ENCODE data around the gene PSMB7. TPM values are rescaled to one million over a fixed set of nuclear protein-coding genes. Genes with fewer than 3 reads are reported as not detected.

Gene PSMB7
- total RNA-seq, 1 donor: 209 TPM

- no peak for DNase-seq (ENCODE audit: low read depth)
- H3K4me3 ChIP-seq (ENCODE audit: low read depth, low read length): no peak overlapping the region
- no peak for TF ChIP-seq CTCF (IDR thresholded peaks at IDR 0.05; ENCODE audit: insufficient read depth, low read length)
These were observed 93.3 kb downstream of the PSMB7 start for GRCh38 chr9:124321935-124322334.

GRCh38 chr9:124321416-124321815 is 93.8 kb downstream of the PSMB7 start:
- no peak for DNase-seq (ENCODE audit: low read depth)
- H3K4me3 ChIP-seq (ENCODE audit: low read depth, low read length): no peak overlapping the region
- no peak for TF ChIP-seq CTCF (IDR thresholded peaks at IDR 0.05; ENCODE audit: insufficient read depth, low read length)

GRCh38 chr9:124320062-124320973 is 94.9 kb downstream of the PSMB7 start:
- DNase-seq (ENCODE audit: low read depth): peak; percentile 74
- TF ChIP-seq CTCF (IDR thresholded peaks at IDR 0.05; ENCODE audit: insufficient read depth, low read length): peak; percentile 96
- no peak overlapping the region for H3K4me3 ChIP-seq (ENCODE audit: low read depth, low read length)

GRCh38 chr9:124315882-124316281 is 99.4 kb downstream of the PSMB7 start:
- no peak for TF ChIP-seq CTCF (IDR thresholded peaks at IDR 0.05; ENCODE audit: insufficient read depth, low read length)
- H3K4me3 ChIP-seq (ENCODE audit: low read depth, low read length): no peak overlapping the region
- DNase-seq (ENCODE audit: low read depth): no peak

- H3K4me3 ChIP-seq (ENCODE audit: low read depth, low read length): no peak overlapping the region
- no peak for TF ChIP-seq CTCF (IDR thresholded peaks at IDR 0.05; ENCODE audit: insufficient read depth, low read length)
- no peak for DNase-seq (ENCODE audit: low read depth)
These were observed 101.3 kb downstream of the PSMB7 start for GRCh38 chr9:124313940-124314339.

GRCh38 chr9:124312290-124313265 is 102.7 kb downstream of the PSMB7 start:
- TF ChIP-seq CTCF (IDR thresholded peaks at IDR 0.05; ENCODE audit: insufficient read depth, low read length): peak; percentile 14
- no peak for DNase-seq (ENCODE audit: low read depth)
- H3K4me3 ChIP-seq (ENCODE audit: low read depth, low read length): no peak overlapping the region
